T follicular helper cell (primary cell): ENCODE measurements around the gene KCNMB2.
"Not testable (repeated sequence)": the region's sequence is repeated elsewhere in the genome, so short reads cannot be mapped to it uniquely, and the experiment has no call there.

ENCODE experiments used
- DNase-seq: peaks from one replicate; pipeline ENCODE4 v3.0.0-alpha.2; 2020; ENCODE audit warnings: low read depth

Gene KCNMB2

DNA sequence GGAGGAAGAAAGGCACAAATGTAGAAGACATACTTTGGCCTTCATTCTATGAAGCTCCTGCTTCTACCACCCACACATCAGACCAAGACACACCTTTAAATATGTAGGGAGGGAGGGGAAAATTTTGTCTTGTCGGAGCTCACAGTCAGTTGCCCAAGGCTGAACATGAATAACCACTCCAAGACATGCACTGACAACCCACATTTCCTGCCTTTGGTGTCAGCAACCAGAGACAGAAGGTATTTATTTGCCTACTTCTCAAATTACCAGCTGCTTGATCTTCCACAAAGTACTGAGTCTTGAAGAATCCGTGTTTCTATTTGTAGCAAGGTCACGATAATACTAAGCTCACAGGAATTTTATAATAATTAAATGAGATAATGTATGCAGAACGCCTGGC is 169.7 kb downstream of the KCNMB2 start:
- DNase-seq, result no peak

DNA sequence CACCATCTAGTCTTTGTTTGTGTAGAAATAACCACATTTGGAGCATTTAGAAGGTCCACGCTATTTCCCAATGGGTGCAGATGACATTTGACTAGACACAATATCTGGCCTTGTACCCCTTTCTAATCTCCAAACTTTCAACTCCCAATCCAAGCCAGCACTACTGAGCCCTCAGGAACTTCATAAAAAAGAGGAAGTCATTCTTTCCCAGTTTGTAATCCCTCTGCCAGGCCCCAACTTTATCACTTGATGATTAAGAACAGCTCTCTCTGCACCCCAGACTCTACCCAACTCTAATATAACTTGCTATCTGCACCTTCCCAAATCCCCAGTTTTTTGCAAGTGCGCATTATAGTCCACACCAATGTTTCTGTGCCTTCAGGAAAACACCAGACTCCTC is 170.2 kb downstream of the KCNMB2 start:
- DNase-seq, result no peak

DNA sequence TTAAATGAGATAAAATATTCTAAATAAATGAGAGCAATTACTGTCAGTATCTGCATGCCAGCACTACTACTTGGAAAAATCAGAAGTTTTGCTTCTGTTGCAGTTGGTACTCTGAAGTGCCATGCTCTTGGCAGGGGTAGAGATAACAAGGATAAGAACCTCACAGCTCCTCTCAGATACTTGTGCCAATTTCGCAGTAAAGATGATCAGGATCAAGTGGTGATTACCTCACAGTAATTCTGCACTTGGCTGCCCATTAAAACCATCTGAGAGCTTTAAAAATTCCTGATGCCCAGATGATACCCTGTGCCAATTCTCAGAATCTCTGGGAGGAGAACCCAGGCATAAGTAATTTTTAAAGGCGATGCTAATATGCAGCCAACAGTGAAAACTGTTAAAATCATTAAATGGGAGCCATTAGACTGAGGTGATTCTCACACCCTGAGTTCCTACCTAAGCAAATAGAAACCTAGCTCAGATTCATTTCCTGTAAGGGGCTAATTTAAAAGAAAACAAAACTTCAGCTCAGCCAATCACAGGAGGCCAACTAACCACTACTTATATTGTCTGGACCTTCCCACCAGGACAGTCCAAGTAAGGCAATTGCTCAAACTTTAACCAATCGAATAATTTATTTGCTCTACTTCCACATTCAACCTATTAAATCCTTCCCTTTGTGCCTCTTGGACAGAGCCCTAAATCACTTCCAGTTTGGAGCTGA is 171.2 kb downstream of the KCNMB2 start:
- no peak for DNase-seq

DNA sequence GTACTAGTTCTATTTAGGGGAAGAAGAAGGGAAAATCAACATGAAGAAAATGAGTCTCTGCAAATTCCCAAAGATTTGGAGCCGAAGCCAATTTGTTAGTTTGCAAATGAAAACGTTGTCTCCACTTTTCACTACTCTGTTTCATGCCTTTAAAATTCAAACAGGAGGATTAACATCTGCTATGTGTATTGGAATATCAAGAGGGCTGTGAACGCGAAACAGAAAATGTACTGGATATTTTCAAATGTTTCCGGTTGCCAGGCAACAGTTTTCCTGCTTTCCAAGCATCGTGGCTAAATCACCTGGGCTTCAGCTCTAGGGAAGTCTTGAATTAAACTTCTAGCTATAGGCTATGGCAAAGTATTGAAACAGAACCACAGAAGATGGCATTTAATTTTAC is 172.8 kb downstream of the KCNMB2 start:
- no peak for DNase-seq

DNA sequence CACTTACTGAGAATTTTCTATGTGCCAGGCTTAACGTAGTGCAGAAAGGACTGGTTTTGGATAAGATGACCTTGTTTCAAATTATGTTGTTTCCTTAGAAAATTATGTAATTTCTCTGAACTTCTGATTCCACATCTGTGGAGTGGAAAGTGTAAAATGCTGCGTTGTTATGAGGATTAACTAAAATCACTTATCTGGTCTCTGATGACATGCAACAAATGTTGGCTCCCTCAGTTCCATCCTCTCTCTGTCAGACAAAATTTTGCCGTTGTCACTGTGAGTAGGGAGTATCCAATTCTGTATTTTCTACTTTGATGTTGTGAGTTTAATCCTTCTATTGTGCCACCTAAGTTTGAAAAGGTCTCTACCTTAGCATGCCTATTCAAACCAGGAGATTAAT is 175.5 kb downstream of the KCNMB2 start:
- DNase-seq, result no peak

DNA sequence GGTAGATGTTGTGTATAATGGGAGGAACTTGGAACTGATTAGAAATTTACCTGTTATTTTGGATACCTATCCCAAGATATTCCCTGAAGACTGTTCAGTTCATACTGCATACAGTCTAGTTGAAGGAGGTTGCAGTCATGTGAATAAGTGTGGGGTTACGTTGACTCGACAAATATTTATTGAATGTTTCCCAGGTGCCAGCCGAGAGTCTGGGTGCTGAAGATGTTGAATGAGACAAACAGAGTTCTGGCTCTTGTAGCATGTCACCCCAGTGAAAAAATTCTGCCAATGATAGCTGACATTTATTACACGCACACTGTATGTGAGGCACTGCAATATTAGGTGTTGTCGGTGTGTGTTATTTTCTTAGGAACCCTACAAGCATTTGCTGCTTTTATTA is 176.0 kb downstream of the KCNMB2 start:
- no peak for DNase-seq

DNA sequence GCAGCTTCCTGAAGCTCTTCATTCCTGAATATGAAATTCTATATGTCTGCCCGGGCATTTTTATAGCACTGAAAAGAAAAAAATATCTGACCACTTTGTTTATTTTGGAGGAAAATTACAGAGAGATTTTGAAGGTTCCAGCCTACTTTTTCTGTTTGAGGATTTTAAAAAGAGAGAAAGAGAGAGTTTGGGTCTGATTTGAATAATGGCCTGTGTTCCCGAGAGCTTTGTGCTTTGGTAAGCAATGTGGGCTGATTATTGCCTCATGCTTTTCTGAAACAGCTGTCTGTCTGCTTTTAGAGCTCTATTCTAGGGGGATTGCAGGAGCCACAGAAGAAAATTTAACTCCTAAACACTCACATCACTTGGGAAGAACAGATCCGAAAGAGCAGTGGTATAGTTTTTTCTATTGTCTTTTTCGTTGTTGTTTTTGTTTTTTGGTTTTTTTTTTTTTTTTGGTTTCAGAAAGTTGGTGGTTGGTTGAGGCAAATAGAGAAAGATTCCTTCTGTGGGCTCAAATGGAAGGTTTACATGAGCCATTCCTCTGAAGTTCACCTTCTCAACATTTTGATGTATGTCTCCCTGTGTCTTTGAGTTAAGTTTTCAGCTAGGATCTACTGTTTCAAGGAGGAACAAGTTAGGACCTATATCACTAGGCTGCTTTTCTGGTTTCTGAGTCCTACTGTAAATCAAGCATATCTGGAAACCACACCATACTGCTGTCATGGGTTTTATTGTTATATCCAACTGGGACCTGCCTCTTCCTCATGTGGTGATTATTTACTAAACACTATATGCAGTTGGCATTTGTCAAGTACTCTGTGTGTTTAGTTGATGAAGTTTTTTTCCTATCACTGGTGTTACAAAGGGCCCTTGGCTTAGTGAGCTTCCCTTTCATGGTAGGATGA is 178.9 kb downstream of the KCNMB2 start:
- no peak for DNase-seq

DNA sequence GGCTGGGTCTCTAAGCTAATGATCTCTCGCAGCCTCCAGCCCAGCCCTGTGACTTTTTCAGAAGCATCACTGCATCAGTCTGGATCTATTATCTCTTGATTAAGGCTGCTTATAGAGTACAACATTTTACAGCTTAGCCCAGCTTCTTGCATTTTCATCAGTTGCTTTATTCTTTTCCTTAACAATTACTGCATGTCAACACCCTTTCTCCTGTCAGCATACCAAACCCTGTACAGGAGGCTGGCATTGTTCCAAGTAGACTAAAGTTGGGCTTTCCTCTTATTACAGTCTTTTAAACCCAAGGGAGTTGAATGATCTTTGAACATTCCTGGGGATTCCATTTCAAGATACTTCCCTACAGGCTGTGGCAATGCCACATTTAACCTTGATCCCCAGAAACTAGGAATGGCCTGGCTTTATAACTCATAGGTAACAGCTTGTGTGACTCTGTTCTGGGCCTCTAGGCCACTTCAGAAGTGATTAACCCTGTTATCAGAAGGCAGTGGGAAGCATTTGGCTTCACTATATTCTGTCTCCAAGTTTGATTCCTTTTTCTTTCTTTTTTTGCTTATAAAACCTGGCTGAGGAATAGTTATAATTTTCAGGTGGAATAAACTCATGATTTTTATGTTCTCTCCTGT is 182.9 kb downstream of the KCNMB2 start:
- DNase-seq, result no peak

DNA sequence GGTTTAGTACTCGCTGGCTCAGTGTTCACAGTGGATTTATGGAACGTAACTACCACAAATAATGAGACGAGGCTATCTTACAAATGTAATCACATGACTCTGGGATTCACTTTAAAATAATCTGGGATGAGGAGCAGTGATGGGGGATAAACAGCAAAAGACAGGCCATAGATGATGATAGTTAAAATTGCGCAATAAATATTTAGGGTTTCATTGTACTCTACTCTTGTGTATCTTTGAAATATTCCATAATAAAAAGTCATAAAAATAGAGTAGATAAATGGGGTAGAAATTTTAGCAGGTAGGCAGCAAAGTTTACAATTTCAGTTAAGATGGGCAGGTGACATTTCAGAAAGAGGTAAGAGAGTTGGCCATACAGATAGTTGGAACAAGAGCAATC is 196.6 kb downstream of the KCNMB2 start:
- DNase-seq, result no peak

DNA sequence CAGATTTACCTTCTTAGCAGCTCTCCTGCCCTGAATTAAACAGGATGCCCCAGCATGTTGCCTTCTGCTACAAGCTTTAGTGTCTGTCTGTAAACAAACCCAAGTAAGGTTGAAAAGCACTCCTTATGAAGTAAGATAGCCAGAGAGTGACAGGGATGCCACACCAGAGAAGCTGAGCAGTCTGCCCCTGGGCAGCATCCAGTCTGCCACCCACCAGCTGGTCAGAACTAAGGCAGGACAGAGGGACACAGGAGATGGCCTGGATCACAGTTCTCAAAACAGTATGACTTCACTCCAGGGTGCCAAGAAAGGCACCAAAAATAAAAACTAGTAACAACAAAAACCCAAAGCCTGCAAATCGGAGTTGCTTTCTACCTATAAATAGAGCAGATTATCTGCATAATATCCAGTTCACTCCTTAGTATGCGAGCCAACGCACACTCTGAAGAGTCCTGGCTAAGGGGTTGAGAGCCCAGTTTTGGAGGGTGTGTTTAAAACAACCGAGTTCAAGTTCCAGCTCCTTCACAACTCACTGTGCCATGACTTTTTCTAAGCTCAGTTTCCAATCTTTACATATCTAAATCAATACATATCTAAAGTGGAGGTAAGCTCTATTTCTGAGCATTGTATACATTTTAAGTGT is 198.9 kb downstream of the KCNMB2 start:
- DNase-seq, result no peak

DNA sequence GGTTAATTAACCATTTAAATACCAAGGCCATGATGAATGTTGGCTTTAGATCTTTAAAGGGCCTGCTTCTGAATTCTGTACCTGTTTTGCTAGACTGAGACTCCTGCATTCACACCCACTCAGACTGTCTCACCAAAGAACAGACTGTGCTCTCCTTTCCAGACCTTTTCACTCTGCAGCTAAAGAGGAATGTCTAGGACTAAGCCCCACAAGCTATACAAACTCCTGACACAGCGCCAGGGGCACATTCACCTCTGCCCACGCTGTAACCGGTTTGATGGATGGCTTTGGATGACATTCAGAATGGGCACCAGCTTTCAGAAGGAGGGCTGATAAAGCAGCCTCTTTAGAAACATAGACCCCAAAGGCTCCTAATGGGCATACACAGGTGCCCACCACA is 200.1 kb downstream of the KCNMB2 start:
- no peak for DNase-seq

DNA sequence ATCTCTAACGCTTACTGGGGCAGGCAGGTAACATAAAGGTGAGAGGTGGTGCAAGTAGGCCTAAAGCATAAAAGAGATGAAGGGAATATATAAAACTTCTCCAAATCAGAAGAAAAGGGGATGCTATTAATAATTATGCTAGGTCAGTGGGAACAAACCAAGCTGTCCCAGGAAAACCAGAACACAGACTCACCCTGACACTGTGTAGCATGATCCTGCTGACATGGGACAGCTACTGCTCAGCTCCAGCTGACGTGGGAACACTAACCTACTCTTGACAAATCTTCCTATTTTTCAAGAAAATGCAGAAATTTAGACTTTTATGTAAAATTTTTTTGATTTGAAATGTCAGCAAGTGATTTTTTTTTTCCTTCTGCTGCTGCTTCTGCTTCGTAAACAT is 203.5 kb downstream of the KCNMB2 start:
- DNase-seq, result no peak

DNA sequence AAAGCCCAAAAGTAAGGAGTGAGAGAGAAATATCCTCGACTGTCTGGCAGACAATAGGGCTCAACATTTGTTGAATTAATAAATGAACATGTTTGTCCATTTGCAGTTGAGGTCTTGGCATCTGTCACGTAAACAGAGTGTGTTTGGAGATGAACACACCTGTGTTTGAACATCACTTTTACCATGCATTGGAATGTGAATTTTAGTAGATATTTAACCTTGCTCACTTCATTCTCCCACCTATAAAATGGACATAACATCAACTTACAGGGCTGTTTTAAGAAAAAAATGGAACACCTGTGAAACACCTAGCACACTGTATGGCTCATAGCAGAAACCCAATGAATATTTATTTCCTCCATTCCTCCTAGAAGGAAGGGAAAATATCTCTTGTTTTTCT is 204.8 kb downstream of the KCNMB2 start:
- no peak for DNase-seq

DNA sequence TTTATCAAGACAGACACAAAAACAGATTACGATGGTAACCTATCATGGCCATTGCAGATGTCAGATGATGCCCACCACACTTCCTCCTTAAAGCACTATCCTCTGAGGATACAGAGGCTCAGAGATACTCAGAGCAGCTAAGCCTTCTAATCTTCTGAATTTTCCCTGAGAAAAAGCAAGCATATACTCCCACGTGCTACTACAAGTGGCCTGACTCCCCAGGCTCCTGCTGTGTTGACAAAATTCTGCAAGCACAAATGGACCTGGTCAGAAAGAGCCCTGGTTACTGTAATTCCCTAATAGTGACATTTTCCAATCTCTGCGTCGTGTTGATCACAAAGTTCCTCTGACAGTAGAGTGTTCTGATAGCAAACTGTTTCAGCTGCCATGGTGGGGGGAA is 207.1 kb downstream of the KCNMB2 start:
- no peak for DNase-seq

DNA sequence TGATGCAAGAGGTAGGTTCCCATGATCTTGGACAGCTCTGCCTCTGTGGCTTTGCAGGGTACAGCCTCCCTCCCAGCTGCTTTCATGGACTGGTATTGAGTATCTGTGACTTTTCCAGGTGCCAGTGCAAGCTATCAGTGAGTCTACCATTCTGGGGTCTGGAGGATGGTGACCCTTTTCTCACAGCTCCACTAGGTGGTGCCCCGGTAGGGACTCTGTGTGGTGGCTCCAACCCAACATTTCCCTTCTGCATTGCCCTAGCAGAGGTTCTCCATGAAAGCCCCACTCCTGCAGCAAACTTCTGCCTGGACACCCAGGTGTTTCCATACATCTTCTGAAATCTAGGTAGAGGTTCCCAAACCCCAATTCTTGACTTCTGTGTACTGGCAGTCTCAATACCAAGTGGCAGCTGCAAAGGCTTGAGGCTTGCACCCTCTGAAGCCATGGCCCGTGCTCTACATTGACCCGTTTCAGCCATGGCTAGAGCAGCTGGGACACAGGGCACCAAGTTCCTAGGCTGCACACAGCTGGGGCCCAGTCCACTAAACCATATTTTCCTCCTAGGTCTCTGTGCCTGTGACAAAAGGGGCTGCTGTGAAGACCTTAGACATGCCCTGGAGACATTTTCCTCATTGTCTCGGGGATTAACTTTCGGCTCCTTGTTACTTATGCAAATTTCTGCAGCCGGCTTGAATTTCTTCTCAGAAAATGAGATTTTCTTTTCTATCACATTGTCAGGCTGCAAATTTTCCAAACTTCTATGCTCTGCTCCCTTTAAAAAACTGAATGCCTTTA is 209.8 kb downstream of the KCNMB2 start:
- not testable (repeated sequence) for DNase-seq

DNA sequence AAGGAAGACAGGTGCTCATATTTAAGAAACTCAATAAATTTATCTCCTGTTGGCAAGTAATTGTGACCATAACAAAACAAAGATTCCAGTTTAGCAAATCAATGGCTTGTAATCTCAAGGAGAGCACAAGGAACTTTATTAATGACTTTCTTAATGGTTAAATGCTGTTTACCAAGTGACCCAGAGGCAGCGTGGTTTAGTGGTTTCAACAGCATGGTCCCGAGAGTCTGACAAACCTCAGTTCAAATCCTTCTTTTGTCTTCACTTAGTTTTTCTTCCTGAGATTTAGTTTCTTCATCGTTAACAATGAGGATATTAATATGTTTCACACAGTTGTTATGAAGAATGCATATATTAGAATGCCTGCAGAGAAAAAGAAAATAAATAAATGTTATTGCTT is 212.6 kb downstream of the KCNMB2 start:
- no peak for DNase-seq

DNA sequence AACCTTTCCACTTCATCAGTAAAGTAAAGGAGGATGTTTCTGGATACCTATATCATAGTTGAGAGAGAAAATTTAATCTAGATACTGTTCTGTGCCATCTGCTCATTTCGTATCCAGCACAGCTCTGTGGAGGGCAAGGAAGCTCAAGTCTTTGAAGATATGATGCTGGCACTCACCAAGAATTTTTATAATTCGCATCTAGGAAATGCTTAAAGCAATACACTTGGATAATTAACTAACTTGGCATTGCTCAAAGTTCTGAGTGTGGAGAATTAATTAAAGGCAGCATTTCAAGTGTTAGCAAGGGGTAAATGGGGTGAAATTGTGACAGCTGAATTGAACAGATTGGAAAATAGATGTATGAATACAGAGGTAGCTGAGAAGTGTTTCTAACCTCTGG is 213.2 kb downstream of the KCNMB2 start:
- no peak for DNase-seq

DNA sequence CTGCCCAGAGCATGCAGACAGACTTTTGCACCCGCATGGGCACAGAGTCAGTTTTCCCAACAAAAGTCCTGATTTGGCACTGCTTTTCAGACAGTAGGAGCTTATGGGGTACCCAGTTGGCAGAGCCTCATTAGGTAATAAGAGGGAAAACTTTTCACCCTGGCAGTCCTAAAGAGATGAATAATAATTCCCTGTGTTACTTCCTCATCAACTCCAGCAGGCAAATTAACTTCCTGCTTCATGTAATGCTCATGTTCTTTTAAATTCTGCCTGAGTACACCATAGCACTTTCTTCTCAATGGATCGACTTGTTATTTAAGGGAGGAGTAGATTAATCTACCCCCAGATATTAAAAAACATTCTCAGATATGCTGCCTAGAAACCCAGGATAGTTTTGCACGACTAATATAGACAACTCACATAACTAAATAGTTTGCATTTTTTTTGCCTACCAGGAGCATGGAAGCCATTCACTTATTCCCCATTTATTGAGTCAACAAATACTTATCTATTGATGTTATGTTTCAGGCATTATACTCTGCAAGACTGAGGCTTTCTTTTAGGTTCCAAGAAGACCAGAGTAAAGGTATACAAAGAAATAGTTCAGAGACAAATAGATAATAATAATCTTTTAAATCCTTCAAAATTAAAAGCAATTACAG is 214.5 kb downstream of the KCNMB2 start:
- DNase-seq, result no peak

DNA sequence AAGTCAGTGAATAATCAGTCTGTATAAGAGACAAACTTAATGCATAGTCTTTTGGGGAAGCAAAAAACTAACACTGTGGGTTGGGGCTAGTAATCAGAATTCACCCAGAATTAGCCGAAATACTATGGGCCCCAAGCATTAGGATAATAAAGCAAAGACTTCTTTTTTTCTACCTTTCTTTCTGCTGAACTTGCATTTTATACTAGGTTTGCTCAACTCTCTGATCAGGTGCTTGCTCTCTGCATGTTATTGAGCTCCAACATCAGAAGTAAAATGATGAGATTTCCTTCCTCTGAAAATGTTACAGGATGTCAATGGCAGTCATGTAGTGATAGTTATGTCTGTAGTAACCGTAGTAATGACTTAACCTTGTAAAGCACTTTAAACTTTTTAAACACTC is 216.6 kb downstream of the KCNMB2 start:
- DNase-seq, result no peak

DNA sequence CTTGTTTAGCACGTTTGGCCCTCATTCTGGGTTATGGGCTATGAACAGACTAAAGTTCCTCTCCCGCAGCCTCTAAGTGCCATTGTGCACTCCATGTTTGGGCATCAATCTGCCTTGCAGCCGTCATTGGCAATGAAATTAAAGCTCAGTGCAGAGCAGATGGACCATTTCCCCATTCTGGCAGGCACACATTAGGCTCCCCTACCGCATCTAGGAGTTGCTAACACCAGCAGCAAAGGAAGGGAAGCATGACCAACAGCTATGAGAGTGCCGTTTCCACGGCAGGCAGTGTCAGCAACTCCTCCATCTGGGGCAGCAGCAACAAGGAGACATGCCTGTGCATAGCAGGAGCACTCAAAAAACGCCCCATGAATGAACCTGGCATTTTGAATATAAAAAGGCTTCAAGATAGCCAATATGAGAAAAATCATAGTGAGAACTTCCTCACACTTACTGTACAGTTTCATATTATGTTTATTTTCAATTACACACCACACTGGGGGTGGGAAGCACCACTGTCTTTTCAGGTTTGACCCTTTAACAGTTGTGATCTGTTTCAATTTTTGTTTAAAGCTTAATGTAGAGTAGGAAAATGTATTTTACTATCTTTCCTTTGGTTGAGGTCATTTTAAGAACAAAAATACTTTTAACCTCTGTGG is 218.7 kb downstream of the KCNMB2 start:
- DNase-seq, result no peak

DNA sequence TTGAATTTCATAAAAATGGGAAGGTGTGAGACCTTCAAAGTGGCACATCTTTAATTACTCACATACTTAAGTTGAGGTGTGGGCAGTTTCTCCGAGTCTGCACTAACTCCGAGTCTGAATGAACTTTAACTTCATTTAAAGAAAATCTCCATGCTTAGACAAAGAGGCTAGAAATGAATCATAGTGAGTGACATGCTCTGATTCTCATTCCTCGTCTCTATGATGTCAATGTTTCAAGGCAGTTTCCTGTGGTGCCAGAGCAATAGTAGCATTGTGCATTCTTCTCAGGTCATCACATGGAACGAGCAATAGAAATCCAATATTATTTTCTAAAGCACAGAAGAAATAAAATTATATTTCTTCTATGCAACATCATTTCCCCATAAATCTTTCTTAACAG is 224.8 kb downstream of the KCNMB2 start:
- DNase-seq, result no peak
